KOPT-K1 (cell line): ENCODE data around the gene NQO2.
"Not testable (repeated sequence)": the region's sequence is repeated elsewhere in the genome, so short reads cannot be mapped to it uniquely, and the experiment has no call there.

Experiments
- H3K27ac ChIP-seq: fragments of 200-600 bp; sonication (generic); 2 replicates; pipeline ENCODE4 v1.5.1; 2016; ENCODE audit warnings: antibody characterized with exemption, mild to moderate bottlenecking, low read depth, low read length; ENCODE audit not compliant: poor library complexity, severe bottlenecking
- H3K36me3 ChIP-seq: fragments of 200-600 bp; sonication (generic); 2 replicates; pipeline ENCODE4 v1.5.1; 2017; ENCODE audit warnings: antibody characterized with exemption, mild to moderate bottlenecking, low read length, moderate library complexity; ENCODE audit not compliant: insufficient read depth
- H3K9me3 ChIP-seq: fragments of 200-600 bp; sonication (generic); 2 replicates; pipeline ENCODE4 v1.5.1; 2017; ENCODE audit warnings: antibody characterized with exemption, low read length, mild to moderate bottlenecking; ENCODE audit not compliant: insufficient read depth, poor library complexity, severe bottlenecking

NQO2 gene

DNA sequence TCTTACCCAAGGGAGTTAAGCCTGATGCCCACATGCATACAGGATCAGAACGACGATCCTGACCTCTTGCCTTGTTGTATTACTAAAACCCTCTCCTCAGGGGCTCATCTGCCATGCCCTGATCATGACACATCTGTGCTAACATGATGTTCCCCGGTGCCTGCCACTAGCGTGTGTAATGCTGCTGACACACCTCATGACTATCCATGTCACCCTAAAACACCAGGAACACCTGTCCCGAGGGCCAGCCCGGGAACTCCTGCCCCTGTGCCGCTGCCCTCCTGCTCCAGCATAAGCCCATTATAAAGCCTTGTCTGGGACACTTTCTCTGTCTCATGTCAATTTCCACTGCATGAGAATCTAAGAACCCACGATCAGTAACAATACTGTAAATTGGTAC, 35.9 kb upstream of the NQO2 start:
- H3K9me3 ChIP-seq = no peaks in the 10 kb centered on the region
- H3K27ac ChIP-seq = no peak overlapping the region
- no peaks in the 10 kb centered on the region for H3K36me3 ChIP-seq

DNA sequence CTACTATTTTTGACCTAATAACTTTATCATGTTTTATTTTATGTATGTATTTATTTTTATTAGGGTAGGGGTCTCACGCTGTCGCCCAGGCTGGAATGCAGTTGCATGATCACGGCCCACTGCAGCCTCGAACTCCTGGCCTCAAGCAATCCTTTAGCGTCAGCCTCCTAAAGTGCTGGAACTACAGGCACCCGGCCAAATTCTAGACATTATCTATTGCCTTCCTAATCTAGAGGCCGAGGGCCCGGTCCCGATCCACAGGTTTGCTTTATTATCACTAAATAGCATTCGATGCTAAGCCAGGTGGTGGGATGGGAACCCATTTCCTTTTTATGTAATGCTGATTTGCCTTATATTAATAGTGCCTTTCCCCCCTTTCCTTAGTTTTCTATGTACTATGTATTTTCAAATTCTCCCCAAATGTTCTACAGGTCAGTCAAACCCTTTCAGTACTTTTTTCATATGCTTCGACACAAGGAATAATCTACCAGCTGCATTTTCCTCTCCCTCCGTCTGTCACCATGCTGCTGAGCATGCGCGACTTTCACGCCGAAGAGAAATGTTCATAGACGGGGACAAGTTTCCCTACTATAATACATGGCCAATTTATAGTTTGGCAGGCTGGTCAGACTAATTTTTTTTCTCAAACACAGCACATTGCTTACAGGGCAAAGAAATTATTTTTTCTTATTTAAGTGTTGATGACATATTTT, 34.7 kb upstream of the NQO2 start:
- no peaks in the 10 kb centered on the region for H3K9me3 ChIP-seq
- H3K27ac ChIP-seq = no peak overlapping the region
- no peaks in the 10 kb centered on the region for H3K36me3 ChIP-seq

DNA sequence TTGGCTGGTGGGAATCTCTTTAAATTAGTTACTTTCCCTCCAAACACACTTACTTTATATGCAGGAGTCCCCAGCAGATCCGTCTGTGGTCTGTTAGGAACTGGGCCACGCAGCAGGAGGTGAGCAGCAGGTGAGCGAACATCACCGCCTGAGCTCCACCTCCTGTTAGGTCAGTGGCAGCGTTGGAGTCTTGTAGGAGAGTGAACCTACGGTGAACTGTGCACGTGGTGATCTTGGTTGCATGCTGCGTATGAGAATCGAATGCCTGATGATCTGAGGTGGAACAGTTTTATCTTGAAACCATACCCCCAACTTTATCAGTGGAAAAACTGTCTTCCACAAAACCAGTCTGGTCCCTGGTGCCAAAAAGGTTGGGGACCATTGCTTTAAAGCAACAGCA, 33.3 kb upstream of the NQO2 start:
- Histone ChIP-seq H3K27ac (no peak overlapping the region), H3K36me3 (no peaks in the 10 kb centered on the region), H3K9me3 (no peaks in the 10 kb centered on the region)

DNA sequence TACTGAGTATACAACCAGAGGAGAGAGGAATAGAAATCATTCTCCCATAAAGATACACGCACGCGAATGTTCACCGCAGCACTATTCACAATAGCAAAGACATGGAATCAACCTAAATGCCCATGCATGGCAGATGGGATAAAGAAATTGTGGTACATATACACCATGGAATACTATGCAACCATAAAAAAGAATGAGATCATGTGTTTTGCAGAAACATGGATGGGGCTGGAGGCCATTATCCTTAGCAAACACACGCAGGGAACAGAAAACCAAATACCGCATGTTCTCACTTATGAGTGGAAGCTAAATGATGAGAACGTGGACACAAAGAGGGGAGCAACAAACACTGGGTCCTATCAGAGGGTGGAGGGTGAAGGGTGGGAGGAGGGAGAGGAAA, 31.8 kb upstream of the NQO2 start:
- Histone ChIP-seq H3K27ac (no peak overlapping the region), H3K9me3 (peaks cover 14% of the 10 kb centered on the region), H3K36me3 (no peaks in the 10 kb centered on the region)

DNA sequence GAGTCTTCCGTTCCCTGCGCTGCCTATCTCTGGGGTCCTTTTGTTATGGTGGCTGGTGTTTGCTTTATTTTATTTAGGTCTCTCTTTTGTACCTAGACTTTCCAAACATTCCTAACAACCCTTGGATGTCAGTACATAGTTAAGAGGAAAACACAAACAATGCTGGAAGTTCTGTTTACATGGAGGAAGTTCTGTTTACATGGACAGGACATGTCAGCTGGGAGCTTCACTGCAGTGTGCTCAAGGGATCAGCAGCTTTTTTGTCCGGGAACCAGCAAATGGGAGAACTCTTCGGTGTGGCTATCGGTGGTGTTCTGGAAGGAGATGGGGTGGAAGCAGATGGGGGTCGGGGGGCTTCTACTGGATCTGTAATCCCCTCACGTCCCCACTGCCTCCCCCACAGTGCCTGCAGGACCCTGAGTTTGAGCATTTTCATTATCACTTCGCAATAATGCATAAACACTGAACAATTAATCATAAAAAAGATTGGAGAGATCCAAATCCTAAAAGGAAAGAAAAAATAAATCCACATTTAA, 31.0 kb upstream of the NQO2 start:
- H3K9me3 ChIP-seq = peaks cover 14% of the 10 kb centered on the region
- H3K36me3 ChIP-seq = no peaks in the 10 kb centered on the region
- no peak overlapping the region for H3K27ac ChIP-seq

GRCh38 chr6:2969549-2969948, 30.1 kb upstream of the NQO2 start:
- Histone ChIP-seq H3K36me3 (no peaks in the 10 kb centered on the region), H3K9me3 (peaks cover 14% of the 10 kb centered on the region), H3K27ac (no peak overlapping the region)

DNA sequence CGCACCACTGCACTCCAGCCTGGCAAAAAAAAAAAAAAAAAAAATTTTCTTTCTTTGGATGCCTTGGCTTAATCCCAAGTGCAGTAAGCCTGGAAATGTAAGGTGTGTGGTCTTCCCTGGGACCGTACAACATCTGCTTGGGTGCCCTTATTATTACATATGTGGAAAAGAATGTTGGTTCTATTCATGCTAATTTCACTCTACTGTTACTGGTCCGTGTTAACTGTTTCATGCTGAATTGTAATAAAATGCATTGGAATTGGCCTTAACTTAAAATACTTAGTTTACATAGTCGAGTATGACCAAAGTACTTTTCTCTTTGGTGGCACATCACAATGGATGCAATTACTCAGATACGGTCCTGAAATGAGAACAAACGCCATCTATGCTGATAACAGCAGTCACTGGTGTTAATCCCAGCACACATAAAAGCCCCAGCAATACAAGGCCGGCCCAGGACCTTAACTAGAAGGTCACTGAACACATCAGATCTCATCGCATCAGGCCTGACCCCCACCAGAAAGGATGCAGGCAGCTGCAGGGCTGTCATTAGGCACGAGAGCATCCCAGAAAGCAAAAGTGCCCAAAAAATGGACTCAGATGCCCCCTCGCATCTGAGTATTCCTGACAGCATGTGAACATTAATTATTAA, 29.5 kb upstream of the NQO2 start:
- H3K9me3 ChIP-seq = peaks cover 14% of the 10 kb centered on the region
- H3K27ac ChIP-seq = no peak overlapping the region
- no peaks in the 10 kb centered on the region for H3K36me3 ChIP-seq

- no peak overlapping the region for H3K27ac ChIP-seq
- H3K36me3 ChIP-seq = no peaks in the 10 kb centered on the region
- peaks cover 14% of the 10 kb centered on the region for H3K9me3 ChIP-seq
Observed at GRCh38 chr6:2970753-2971419, 28.8 kb upstream of the NQO2 start.

DNA sequence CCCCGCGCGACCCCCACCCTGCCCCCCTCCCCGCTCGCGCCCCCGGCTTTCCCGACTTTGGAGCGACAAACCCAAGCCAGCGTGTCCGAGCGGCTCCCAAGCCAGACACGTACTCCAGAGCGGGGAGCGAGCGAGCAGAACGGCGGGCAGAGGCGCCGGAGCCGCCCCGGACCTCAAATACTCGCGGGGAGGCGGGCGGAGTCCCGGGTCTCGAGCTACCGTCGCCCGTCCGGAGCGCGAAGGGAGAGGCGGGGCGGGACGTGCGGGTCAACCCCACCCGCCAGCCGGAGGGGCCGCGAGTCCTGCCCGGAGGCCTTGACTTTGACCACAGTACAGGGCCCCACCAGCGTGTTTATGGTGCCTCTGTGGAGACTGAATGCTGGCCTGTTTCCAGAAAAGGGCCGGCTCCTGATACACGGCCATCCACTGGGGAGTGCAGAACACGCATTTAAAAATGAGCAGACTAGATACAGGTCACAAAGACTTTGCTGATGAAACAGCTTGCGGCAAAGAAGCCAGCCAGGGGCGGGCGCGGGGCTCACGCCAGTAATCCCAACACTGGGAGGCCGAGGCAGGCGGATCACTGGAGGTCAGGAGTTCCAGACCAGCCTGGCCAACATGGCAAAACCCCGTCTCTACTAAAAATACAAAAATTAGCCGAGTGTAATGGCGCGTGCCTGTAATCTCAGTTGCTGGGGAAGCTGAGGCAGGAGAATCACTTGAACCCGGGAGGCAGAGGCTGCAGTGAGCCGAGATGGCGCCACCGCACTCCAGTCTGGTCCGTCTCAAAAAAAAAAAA, 28.1 kb upstream of the NQO2 start, which contains the start of gene SERPINB6:
TSS of gene SERPINB6 (minus strand) at position 148 of the 799 bp plus-strand sequence. CDS start 12,235 bp downstream, outside the sequence.
- Histone ChIP-seq H3K36me3 (no peaks in the 10 kb centered on the region), H3K27ac (no peak within 1 kb of the TSS), H3K9me3 (peaks cover 14% of the 10 kb centered on the region)

DNA sequence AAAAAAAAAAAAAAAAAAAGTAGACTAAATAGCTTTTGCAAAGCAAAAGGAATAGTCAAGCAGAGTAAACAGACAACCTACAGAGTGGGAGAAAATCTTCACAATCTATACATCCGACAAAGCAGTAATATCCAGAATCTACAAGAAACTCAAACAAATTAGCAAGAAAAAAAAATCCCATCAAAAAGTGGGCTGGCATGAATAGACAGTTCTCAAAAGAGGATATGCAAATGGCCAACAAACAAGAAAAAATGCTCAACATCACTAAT, 27.5 kb upstream of the NQO2 start:
- H3K27ac ChIP-seq, H3K36me3 ChIP-seq: not testable (repeated sequence)
- H3K9me3 ChIP-seq = peaks cover 14% of the 10 kb centered on the region

DNA sequence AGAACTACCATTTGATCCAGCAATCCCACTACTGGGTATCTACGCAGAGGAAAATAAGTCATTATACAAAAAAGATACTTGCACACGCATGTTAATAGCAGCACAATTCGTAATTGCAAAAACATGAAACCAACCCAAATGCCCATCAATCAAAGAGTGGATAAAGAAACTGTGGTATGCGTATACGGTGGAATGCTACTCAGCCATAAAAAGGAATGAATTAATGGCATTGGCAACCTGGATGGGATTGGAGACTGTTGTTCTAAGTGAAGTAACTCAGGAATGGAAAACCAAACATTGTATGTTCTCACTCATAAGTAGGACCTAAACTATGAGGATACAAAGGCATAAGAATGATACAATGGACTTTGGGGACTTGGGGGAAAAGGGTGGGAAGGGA, 27.0 kb upstream of the NQO2 start:
- H3K9me3 ChIP-seq = peaks cover 14% of the 10 kb centered on the region
- not testable (repeated sequence) for H3K36me3 ChIP-seq, H3K27ac ChIP-seq

GRCh38 chr6:2973180-2973579, 26.5 kb upstream of the NQO2 start:
- H3K9me3 ChIP-seq = peaks cover 14% of the 10 kb centered on the region
- H3K36me3 ChIP-seq, H3K27ac ChIP-seq: not testable (repeated sequence)

DNA sequence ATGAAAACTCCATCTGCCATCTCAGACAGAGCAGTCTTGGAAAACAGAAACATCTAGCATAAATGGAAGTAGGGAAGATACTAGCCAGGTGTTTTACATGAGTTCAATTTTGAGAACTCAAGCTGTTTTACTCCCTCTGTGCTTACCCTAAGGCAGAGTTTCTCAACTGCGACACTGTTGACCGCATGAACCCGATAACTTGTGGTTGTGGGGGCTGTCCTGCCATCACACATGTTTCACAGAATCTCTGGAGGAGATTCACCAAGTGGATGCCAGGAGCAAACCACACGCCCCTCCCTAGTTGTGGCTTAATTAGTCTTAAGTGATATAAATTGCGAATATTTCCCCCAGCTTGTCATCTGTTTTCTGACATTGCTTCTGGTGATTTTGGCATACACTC, 26.0 kb upstream of the NQO2 start:
- no peaks in the 10 kb centered on the region for H3K36me3 ChIP-seq
- H3K9me3 ChIP-seq = peaks cover 14% of the 10 kb centered on the region
- H3K27ac ChIP-seq = no peak overlapping the region

- no peaks in the 10 kb centered on the region for H3K36me3 ChIP-seq
- peaks cover 14% of the 10 kb centered on the region for H3K9me3 ChIP-seq
- H3K27ac ChIP-seq = no peak overlapping the region
Observed at GRCh38 chr6:2976060-2976459, 23.6 kb upstream of the NQO2 start.

DNA sequence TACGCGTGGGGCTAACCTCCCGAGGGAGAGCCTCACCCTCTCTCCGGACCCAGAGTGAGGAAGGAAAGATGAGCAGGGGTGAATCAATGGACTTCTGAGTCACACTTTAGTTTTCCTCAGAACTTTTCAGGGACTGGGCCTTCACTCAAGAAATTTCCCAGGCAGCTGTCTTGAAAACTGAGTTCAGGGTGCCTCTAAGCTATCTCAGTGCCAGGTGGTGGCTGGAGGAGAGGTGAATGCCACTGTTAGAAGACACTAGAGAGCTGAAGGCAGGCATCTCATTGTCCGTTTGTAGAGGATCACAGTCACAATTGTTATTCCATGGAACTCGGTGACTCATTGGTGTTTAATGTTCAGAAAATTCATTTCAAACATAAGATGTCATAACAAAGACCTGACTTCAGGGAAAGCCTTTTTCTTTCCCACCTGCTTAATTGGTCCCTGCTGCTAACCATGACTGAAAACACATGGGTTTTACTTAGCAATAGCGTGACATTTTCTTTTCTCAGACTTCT, 23.1 kb upstream of the NQO2 start:
- Histone ChIP-seq H3K9me3 (peaks cover 12% of the 10 kb centered on the region), H3K27ac (no peak overlapping the region)

More for the DNA sequence above, 23.1 kb upstream of the NQO2 start:
- no peaks in the 10 kb centered on the region for H3K36me3 ChIP-seq
